Hepatocyte (in vitro differentiated cells): ENCODE results near the gene AK6. TPM values are rescaled to one million over a fixed set of nuclear protein-coding genes. Genes with fewer than 3 reads are reported as not detected.

ENCODE experiments used
- DNase-seq: peaks from one replicate; pipeline ENCODE4 v3.0.0-alpha.2; 2016; ENCODE audit warnings: low spot score
- H2AFZ ChIP-seq: fragments of 200-600 bp; sonication (generic); 2 replicates; pipeline ENCODE4 v1.6.0; 2016; ENCODE audit warnings: antibody characterized with exemption, mild to moderate bottlenecking
- H3K27ac ChIP-seq: fragments of 200-600 bp; sonication (generic); 2 replicates; pipeline ENCODE4 v1.5.1; 2016; ENCODE audit warnings: mild to moderate bottlenecking
- H3K27me3 ChIP-seq: fragments of 200-600 bp; sonication (generic); 2 replicates; pipeline ENCODE4 v1.6.1; 2016
- H3K36me3 ChIP-seq: fragments of 200-600 bp; sonication (generic); replicated peaks from 2 replicates; pipeline ENCODE4 v1.5.1; 2016; ENCODE audit warnings: low read depth; ENCODE audit not compliant: insufficient read depth
- H3K4me1 ChIP-seq: fragments of 200-600 bp; sonication (generic); 2 replicates; pipeline ENCODE4 v1.5.1; 2016; ENCODE audit warnings: mild to moderate bottlenecking, moderate library complexity; ENCODE audit not compliant: insufficient read depth
- H3K4me2 ChIP-seq: fragments of 200-600 bp; sonication (generic); 2 replicates; pipeline ENCODE4 v1.6.0; 2016
- H3K4me3 ChIP-seq: fragments of 200-600 bp; sonication (generic); 2 replicates; pipeline ENCODE4 v1.5.1; 2016; ENCODE audit warnings: mild to moderate bottlenecking
- H3K79me2 ChIP-seq: fragments of 200-600 bp; sonication (generic); 2 replicates; pipeline ENCODE4 v1.6.0; 2017; ENCODE audit warnings: mild to moderate bottlenecking
- H3K9me2 ChIP-seq: fragments of 200-600 bp; sonication (generic); replicated peaks from 2 replicates; pipeline ENCODE4 v1.6.0; 2017; ENCODE audit warnings: mild to moderate bottlenecking; ENCODE audit not compliant: insufficient read depth
- H3K9me3 ChIP-seq: fragments of 200-600 bp; sonication (generic); 2 replicates; pipeline ENCODE4 v1.5.1; 2016; ENCODE audit warnings: low read depth, mild to moderate bottlenecking
- H4K20me1 ChIP-seq: fragments of 200-600 bp; sonication (generic); 2 replicates; pipeline ENCODE4 v1.6.0; 2016; ENCODE audit warnings: mild to moderate bottlenecking; ENCODE audit not compliant: insufficient read depth, poor library complexity, severe bottlenecking
- CTCF ChIP-seq: fragments of 200-600 bp; sonication (generic); IDR thresholded peaks from 2 replicates; pipeline ENCODE4 v1.5.1; 2016; ENCODE audit warnings: antibody characterized with exemption, mild to moderate bottlenecking; ENCODE audit not compliant: poor library complexity
- EZH2 ChIP-seq: fragments of 200-600 bp; sonication (generic); IDR thresholded peaks from 2 replicates; pipeline ENCODE4 v1.6.1; 2016; ENCODE audit warnings: antibody characterized with exemption, mild to moderate bottlenecking, borderline replicate concordance
- EZH2phosphoT487 ChIP-seq: fragments of 200-600 bp; sonication (generic); IDR thresholded peaks from one replicate; pipeline ENCODE4 v1.6.1; 2018; ENCODE audit warnings: antibody characterized with exemption, mild to moderate bottlenecking, low read depth, moderate library complexity; ENCODE audit not compliant: unreplicated experiment, severe bottlenecking
- WGBS: methylation state at CpG from one replicate; pipeline ENCODE4 v1.1.6; 2016; ENCODE audit warnings: low lambda C conversion rate; ENCODE audit errors: missing lambda C conversion rate; 5-methylcytosine and 5-hydroxymethylcytosine counted together
- polyA plus RNA-seq: library from polyadenylated mRNA; unstranded; fragments of >200 nt; fragmentation: Nextera tagmentation; extraction: Ambion mirVana; gene quantifications from 2 replicates; pipeline ENCODE4 v1.2.1, GENCODE V29; 2016
- total RNA-seq: library from RNA; depleted of rRNA; stranded (reverse); fragments of >200 nt; gene quantifications from 2 replicates; pipeline ENCODE4 v1.2.3, GENCODE V29; 2014

AK6 gene
- total and polyA plus RNA-seq, 2 experiments from 2014 or later = 43.2 to 89.7 TPM

GRCh38 chr5:69364414-69364813, 4.9 kb downstream of the AK6 start:
- no peak overlapping the region for H3K4me2 ChIP-seq
- TF ChIP-seq EZH2 (no peak), CTCF (peak; percentile 34), EZH2phosphoT487 (no peak)
- H3K79me2 ChIP-seq = peaks cover 84% of the 10 kb centered on the region
- H3K36me3 ChIP-seq = no peaks in the 10 kb centered on the region
- no peaks in the 10 kb centered on the region for H3K9me3 ChIP-seq
- no peak overlapping the region for H2AFZ ChIP-seq
- peak; percentile 15 for DNase-seq
- peaks cover 6% of the 10 kb centered on the region for H4K20me1 ChIP-seq
- H3K27ac ChIP-seq = no peak overlapping the region
- H3K4me1 ChIP-seq = peaks cover 6% of the 10 kb centered on the region
- H3K4me3 ChIP-seq = no peak overlapping the region
- WGBS = 77% methylated on average over 3 of the region's 3 CpGs
- H3K9me2 ChIP-seq = no peaks in the 10 kb centered on the region
- no peaks in the 10 kb centered on the region for H3K27me3 ChIP-seq

- Histone ChIP-seq H3K9me2 (no peaks in the 10 kb centered on the region), H3K4me3 (no peak overlapping the region), H3K27me3 (no peaks in the 10 kb centered on the region), H3K9me3 (no peaks in the 10 kb centered on the region), H3K4me2 (no peak overlapping the region), H3K4me1 (no peaks in the 10 kb centered on the region), H3K79me2 (peaks cover 67% of the 10 kb centered on the region), H2AFZ (no peak overlapping the region), H3K36me3 (no peaks in the 10 kb centered on the region), H3K27ac (no peak overlapping the region), H4K20me1 (peaks cover 6% of the 10 kb centered on the region)
- 100% methylated on average over 1 of the region's 1 CpG for WGBS
- no peak for TF ChIP-seq EZH2phosphoT487
- TF ChIP-seq CTCF = no peak
- no peak for TF ChIP-seq EZH2
- no peak for DNase-seq
Measured at GRCh38 chr5:69360442-69360841, 8.9 kb downstream of the AK6 start.

GRCh38 chr5:69359699-69360098, 9.6 kb downstream of the AK6 start:
- no peak overlapping the region for H3K4me3 ChIP-seq
- H3K36me3 ChIP-seq = no peaks in the 10 kb centered on the region
- WGBS = 72% methylated on average over 3 of the region's 3 CpGs
- DNase-seq = no peak
- H3K79me2 ChIP-seq = peaks cover 60% of the 10 kb centered on the region
- H3K9me2 ChIP-seq = no peaks in the 10 kb centered on the region
- H3K27me3 ChIP-seq = no peaks in the 10 kb centered on the region
- H3K9me3 ChIP-seq = no peaks in the 10 kb centered on the region
- H2AFZ ChIP-seq = no peak overlapping the region
- H3K4me2 ChIP-seq = no peak overlapping the region
- peaks cover 2% of the 10 kb centered on the region for H4K20me1 ChIP-seq
- no peaks in the 10 kb centered on the region for H3K4me1 ChIP-seq
- TF ChIP-seq EZH2phosphoT487 (no peak), EZH2 (no peak), CTCF (no peak)
- H3K27ac ChIP-seq = no peak overlapping the region

- no peak for DNase-seq
- H3K79me2 ChIP-seq = no peaks in the 10 kb centered on the region
- no peak for TF ChIP-seq EZH2phosphoT487
- no peak for TF ChIP-seq EZH2
- no peak for TF ChIP-seq CTCF
- H2AFZ ChIP-seq = no peak overlapping the region
- no peaks in the 10 kb centered on the region for H4K20me1 ChIP-seq
- no peaks in the 10 kb centered on the region for H3K9me3 ChIP-seq
- no peak overlapping the region for H3K27ac ChIP-seq
- H3K9me2 ChIP-seq = no peaks in the 10 kb centered on the region
- no peaks in the 10 kb centered on the region for H3K27me3 ChIP-seq
- no peaks in the 10 kb centered on the region for H3K4me1 ChIP-seq
- no peak overlapping the region for H3K4me2 ChIP-seq
- no peak overlapping the region for H3K4me3 ChIP-seq
- H3K36me3 ChIP-seq = no peaks in the 10 kb centered on the region
Measured at GRCh38 chr5:69350664-69351063, 18.7 kb downstream of the AK6 start.
